Peyer's patch (tissue), 4 donors: ENCODE data around the gene NAT14. TPM values are rescaled to one million over a fixed set of nuclear protein-coding genes. Genes with fewer than 3 reads are reported as not detected.

ENCODE experiments used
- DNase-seq, 3 donors: peaks; one replicate each; pipeline ENCODE4 v3.0.0-alpha.2; 2017 to 2019
- H3K27ac ChIP-seq, 4 donors: fragments of 200-600 bp; sonication (generic); one replicate each; pipeline ENCODE4 v1.5.1; 2016 to 2019
- H3K27me3 ChIP-seq, 2 donors: fragments of 200-600 bp; sonication (generic); one replicate each; pipeline ENCODE4 v1.5.1; 2019
- H3K36me3 ChIP-seq, 3 donors: fragments of 200-600 bp; sonication (generic); one replicate each; pipeline ENCODE4 v1.5.1; 2016 to 2019
- H3K4me1 ChIP-seq, 4 donors: fragments of 200-600 bp; sonication (generic); one replicate each; pipeline ENCODE4 v1.5.1; 2016 to 2019
- H3K4me3 ChIP-seq, 4 donors: fragments of 200-600 bp; sonication (generic); 1 replicate in 3 of 4; 2 replicates in 1 of 4; pipeline ENCODE4 v1.5.1; 2016 to 2019; ENCODE audit warnings: mild to moderate bottlenecking in 1 of 4
- H3K9me3 ChIP-seq, 4 donors: fragments of 200-600 bp; sonication (generic); one replicate each; pipeline ENCODE4 v1.5.1; 2016 to 2019; ENCODE audit warnings: mild to moderate bottlenecking in 1 of 4
- POLR2A ChIP-seq, 2 donors: fragments of 450-650 bp; IDR thresholded peaks; one replicate each; pipeline ENCODE4 v1.5.1; 2017; ENCODE audit warnings: antibody characterized with exemption in 2 of 2, mild to moderate bottlenecking in 2 of 2, moderate library complexity in 2 of 2
- total RNA-seq, 4 donors: library from RNA; depleted of rRNA; stranded (reverse); fragments of >200 nt; gene quantifications; one replicate each; pipeline ENCODE4 v1.1.0, GENCODE V29; 2016
- TF ChIP-seq, protein P1 (sequence below), 6 experiments: fragments of 450-650 bp in 4 of 6; fragments of 200-600 bp in 2 of 6; sonication (generic) in 1 of 6; IDR thresholded peaks; one replicate each; pipeline ENCODE4 v1.5.1; 2017 to 2019; ENCODE audit warnings: antibody characterized with exemption in 6 of 6, mild to moderate bottlenecking in 3 of 6, moderate library complexity in 1 of 6

The NAT14 gene
- total RNA-seq, 4 donors from 2014 or later, result 1.4 to 7.4 (median 3.0) TPM

DNA sequence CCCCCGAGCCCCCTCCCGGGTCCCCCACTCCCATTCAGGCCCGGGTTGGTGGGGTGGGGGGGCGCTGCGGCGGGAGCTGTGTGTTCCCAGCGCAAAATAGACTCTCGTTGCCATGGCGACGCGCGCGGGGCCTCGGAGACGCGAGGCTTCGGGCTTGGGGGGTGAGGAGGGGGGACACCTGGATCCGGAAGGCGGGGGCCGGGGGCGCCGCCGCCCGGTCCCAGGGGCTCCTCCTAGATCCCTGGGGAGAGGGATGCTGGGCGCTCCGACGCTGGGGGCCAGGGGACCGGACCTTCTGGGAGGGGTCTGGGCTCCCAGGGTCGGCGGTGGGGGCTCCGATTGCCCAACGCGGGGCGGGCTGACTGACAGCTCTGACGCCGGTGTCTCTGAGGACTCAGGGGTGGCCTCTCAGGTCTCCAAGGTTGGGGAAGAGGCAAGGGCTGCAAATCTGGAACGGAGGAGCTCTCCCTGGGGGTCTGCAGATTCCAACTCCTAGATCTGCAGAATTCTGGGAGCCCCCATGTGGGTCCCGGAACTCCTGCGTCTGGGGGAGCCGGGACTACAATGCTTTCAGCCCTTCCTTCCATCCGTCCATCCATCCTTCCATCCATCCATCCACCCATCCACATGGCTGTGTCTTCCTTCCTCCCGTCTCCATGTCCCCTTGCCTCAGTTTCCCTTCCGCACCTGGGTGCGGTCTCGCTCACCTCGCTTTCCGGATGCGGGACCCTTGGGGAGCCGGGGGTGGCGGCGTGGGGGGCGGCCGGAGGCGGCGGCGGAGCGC lies 32.8 kb upstream of the NAT14 start:
- peak overlapping the region in 2 of 4 donors; percentile 2 to 41 for H3K4me3 ChIP-seq
- TF ChIP-seq, protein P1, sequence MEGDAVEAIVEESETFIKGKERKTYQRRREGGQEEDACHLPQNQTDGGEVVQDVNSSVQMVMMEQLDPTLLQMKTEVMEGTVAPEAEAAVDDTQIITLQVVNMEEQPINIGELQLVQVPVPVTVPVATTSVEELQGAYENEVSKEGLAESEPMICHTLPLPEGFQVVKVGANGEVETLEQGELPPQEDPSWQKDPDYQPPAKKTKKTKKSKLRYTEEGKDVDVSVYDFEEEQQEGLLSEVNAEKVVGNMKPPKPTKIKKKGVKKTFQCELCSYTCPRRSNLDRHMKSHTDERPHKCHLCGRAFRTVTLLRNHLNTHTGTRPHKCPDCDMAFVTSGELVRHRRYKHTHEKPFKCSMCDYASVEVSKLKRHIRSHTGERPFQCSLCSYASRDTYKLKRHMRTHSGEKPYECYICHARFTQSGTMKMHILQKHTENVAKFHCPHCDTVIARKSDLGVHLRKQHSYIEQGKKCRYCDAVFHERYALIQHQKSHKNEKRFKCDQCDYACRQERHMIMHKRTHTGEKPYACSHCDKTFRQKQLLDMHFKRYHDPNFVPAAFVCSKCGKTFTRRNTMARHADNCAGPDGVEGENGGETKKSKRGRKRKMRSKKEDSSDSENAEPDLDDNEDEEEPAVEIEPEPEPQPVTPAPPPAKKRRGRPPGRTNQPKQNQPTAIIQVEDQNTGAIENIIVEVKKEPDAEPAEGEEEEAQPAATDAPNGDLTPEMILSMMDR (IDR thresholded peaks at IDR 0.05), result no peak
- TF ChIP-seq POLR2A (IDR thresholded peaks at IDR 0.05), result no peak
- peaks cover 0 to 17% (median 0%) of the 10 kb centered on the region in 3 donors for H3K36me3 ChIP-seq
- peaks cover 0 to 24% (median 9%) of the 10 kb centered on the region in 4 donors for H3K4me1 ChIP-seq
- H3K27me3 ChIP-seq, result peaks cover 0 to 26% of the 10 kb centered on the region in 2 donors
- H3K27ac ChIP-seq, result no peak overlapping the region
- H3K9me3 ChIP-seq, result no peaks in the 10 kb centered on the region
- DNase-seq, result no peak

DNA sequence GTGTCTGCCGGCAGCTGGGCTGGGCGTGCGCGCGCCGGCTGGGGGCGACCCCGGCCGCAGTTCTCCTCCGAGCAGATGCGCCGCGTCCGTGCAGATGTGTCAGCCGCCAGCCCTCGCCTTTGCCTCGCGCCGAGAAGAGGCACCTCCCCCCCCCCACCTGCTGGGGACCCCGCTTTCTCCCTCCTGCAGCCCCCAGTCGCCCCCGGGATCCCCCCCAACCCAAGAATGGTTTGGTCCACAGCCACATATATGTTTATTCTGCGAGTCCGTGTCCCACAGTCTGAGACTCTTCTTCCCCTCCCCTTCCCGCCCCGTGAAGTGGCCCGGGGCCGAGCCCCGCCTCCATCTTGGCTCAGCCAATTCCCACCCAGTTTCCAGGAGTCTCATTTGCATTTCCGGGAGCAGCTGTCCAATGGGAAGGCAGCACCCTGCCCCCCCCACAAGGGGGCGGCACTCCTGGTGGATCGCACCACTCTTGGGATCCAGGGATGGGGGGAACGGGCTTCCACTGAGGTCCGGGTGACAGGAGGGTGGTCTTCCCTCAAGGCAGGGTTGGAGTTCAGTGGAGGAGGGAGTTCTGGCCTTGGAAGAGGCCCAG lies 32.1 kb upstream of the NAT14 start:
- H3K4me3 ChIP-seq, result peak overlapping the region in 2 of 4 donors; percentile 2 to 22
- peaks cover 0 to 24% (median 9%) of the 10 kb centered on the region in 4 donors for H3K4me1 ChIP-seq
- peaks cover 0 to 17% (median 0%) of the 10 kb centered on the region in 3 donors for H3K36me3 ChIP-seq
- TF ChIP-seq, protein P1 (IDR thresholded peaks at IDR 0.05), result no peak
- no peak for TF ChIP-seq POLR2A (IDR thresholded peaks at IDR 0.05)
- no peaks in the 10 kb centered on the region for H3K9me3 ChIP-seq
- H3K27me3 ChIP-seq, result peaks cover 0 to 26% of the 10 kb centered on the region in 2 donors
- H3K27ac ChIP-seq, result no peak overlapping the region
- DNase-seq, result peak in 2 of 3 donors; percentile 56 to 67

GRCh38 chr19:55453511-55454260 lies 31.3 kb upstream of the NAT14 start:
- no peak overlapping the region for H3K4me3 ChIP-seq
- H3K4me1 ChIP-seq, result peaks cover 0 to 24% (median 9%) of the 10 kb centered on the region in 4 donors
- TF ChIP-seq, protein P1 (IDR thresholded peaks at IDR 0.05), result no peak
- no peak for TF ChIP-seq POLR2A (IDR thresholded peaks at IDR 0.05)
- peaks cover 0 to 17% (median 0%) of the 10 kb centered on the region in 3 donors for H3K36me3 ChIP-seq
- no peak for DNase-seq
- peaks cover 0 to 26% of the 10 kb centered on the region in 2 donors for H3K27me3 ChIP-seq
- no peaks in the 10 kb centered on the region for H3K9me3 ChIP-seq
- no peak overlapping the region for H3K27ac ChIP-seq

DNA sequence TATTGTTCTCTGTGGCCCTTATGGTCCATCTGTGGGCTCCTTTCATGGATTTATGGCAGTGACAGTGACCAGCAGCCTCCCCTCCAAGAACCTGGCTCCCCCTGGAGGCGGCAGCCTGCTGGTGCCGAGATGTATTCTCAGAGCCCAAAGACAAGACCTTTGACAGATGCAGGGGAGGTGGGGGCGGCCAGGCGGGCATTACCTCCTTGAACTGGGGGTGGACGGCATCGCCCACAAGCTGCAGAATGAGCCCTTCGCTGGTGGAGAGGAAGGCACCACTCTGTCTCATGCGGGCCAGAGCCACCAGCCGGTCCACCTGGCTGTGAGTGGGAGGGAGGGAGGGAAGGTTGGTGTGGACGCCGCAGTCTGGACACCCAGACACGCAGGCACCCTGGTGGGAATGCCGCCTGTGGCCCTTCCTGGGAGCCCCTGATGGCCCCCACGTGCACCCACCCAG lies 30.2 kb upstream of the NAT14 start:
- Histone ChIP-seq H3K4me1 (peaks cover 0 to 31% (median 9%) of the 10 kb centered on the region in 4 donors), H3K4me3 (no peak overlapping the region), H3K36me3 (peaks cover 0 to 17% (median 0%) of the 10 kb centered on the region in 3 donors), H3K27me3 (peaks cover 0 to 21% of the 10 kb centered on the region in 2 donors), H3K27ac (no peak overlapping the region), H3K9me3 (no peaks in the 10 kb centered on the region)
- TF ChIP-seq, protein P1 (IDR thresholded peaks at IDR 0.05), result peak in 4 of 6 experiments; percentile 42 to 53 (median 50)
- no peak for TF ChIP-seq POLR2A (IDR thresholded peaks at IDR 0.05)
- DNase-seq, result no peak

DNA sequence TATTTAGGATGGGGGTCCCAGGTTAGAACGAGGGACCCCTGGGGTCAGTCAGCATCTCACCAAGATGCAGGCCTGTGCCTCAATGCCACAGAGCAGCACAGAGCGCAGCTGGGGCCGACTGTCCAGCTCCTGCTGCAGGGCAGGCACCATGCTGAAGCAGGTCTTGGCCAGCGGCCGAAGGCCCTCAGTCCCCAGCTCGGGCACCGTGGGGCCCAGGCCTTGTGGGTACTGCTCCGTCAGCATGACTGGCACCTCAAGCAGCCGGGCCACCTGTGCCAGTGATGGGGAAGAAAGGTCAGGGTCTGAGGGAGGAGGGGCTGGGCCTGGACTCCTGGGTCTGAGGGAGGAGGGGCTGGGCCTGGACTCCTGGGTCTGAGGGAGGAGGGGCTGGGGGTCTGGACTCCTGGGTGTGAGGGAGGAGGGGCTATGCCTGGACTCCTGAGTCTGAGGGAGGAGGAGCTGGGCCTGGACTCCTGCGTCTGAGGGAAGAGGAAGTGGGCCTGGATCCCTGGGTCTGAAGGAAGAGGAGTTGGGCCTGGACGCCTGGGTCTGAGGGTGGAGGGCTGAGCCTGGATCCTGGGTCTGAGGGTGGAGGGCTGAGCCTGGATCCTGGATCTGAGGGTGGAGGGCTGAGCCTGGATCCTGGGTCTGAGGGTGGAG lies 29.3 kb upstream of the NAT14 start:
- H3K4me1 ChIP-seq, result peaks cover 0 to 37% (median 9%) of the 10 kb centered on the region in 4 donors
- H3K36me3 ChIP-seq, result peaks cover 0 to 17% (median 0%) of the 10 kb centered on the region in 3 donors
- no peaks in the 10 kb centered on the region for H3K9me3 ChIP-seq
- TF ChIP-seq, protein P1 (IDR thresholded peaks at IDR 0.05), result no peak
- TF ChIP-seq POLR2A (IDR thresholded peaks at IDR 0.05), result no peak
- H3K4me3 ChIP-seq, result no peak overlapping the region
- H3K27me3 ChIP-seq, result peaks cover 0 to 20% of the 10 kb centered on the region in 2 donors
- DNase-seq, result no peak
- H3K27ac ChIP-seq, result no peak overlapping the region
